ENCODE measurements around the gene WDR46.
A peak's percentile ranks its signal among the peaks of the same experiment; 100 is the strongest.

Gene WDR46

DNA sequence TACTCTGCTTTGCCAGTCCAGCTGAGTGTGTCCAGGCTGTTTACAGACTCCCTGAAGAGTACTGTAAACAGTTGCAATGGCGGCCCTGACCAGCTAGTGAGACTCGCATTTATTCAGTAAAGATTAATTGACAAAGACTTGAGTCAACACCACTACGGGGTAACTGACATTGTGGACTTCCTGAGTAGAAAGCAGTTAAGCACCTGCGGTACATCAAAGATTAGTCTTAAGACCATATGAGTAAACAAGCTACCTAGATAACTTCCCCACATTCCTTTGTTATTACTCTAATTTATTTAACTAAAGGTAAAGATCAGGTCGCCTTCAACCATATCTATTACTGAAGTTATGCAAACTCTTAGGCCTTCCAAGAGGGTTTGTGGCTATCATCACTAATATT lies 30.0 kb downstream of the WDR46 start:
- no peak for DNase-seq

DNA sequence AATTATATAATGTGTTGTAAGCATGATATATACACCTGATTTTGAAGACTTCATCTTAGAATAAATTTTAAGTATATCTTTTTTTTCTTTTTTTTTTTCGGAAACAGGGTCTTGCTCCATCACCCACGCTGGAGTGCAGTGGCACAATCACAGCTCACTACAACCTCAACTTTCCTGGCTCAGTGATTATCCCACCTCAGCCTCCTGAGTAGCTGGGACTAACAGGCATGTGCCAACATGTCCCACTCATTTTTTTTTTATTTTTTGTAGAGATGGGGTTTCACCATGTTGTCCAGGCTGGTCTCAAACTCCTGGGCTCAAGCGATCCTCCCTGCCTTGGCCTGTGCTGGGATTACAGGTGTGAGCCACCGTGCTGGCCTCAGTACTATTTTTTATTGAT lies 34.4 kb downstream of the WDR46 start:
- DNase-seq, result no peak

DNA sequence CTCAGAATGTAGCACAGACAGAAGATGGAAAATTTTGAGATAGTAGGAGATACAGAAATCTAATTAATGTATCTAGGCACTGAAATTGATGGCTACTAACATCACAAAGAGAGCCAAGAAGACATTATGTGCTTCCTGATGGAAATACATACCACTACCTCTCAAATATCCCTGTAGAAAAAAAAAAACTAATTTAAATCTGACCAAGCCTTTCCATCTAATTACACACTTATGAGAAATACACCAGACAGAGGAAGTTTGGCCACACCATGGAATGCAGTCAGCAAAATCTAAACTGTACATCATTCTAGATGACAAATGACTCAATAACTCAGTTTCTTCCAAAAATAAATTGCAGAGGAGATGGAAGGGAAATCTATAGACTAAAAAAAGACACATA lies 36.3 kb downstream of the WDR46 start:
- DNase-seq, result no peak

DNA sequence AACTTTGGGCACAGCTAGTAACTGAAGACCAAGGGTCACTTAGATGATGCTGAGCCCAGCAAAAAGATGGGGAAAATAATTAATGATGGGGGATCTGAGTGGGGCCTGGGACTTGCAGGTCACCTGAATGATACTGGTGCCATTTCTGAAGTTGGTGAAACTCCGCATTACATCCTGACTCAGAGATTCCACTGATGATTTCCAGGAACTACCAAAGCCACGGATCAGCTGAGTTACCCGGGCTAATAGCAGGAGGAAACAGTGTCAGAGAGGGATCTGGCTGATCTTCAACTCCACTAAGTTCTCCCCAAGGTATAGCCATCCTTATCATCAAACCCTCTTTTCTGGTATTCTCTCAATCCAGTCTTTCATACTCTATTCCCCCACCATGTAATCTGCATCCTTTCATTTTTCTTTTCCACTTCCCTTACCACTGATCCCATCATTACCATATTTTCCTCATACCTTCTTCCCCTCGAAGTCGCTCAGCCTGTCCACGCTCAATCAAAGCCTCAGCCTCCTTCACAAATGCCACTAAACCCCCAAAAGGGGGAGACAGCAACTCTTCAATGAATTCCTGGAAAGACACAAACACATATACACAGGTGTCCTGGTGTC lies 37.5 kb downstream of the WDR46 start:
- no peak for DNase-seq

DNA sequence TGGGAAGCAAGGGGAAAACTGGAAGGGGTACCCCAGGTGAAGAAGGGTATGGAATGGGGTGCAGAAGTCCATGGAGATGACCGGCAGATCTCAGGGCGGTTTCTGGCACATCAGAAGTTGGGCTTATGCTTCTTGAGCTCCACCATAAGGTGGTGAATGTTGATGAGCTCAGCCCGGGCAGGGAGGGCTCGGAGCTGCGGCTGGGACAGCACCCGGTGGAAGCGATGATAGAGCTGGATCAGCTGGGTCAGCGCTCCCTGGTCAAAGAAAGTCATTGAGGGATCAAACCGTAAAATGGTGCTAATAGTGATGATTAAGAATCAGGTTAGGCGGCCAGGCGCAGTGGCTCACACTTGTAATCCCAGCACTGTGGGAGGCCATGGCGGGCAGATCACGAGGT lies 38.3 kb downstream of the WDR46 start:
- no peak for DNase-seq

DNA sequence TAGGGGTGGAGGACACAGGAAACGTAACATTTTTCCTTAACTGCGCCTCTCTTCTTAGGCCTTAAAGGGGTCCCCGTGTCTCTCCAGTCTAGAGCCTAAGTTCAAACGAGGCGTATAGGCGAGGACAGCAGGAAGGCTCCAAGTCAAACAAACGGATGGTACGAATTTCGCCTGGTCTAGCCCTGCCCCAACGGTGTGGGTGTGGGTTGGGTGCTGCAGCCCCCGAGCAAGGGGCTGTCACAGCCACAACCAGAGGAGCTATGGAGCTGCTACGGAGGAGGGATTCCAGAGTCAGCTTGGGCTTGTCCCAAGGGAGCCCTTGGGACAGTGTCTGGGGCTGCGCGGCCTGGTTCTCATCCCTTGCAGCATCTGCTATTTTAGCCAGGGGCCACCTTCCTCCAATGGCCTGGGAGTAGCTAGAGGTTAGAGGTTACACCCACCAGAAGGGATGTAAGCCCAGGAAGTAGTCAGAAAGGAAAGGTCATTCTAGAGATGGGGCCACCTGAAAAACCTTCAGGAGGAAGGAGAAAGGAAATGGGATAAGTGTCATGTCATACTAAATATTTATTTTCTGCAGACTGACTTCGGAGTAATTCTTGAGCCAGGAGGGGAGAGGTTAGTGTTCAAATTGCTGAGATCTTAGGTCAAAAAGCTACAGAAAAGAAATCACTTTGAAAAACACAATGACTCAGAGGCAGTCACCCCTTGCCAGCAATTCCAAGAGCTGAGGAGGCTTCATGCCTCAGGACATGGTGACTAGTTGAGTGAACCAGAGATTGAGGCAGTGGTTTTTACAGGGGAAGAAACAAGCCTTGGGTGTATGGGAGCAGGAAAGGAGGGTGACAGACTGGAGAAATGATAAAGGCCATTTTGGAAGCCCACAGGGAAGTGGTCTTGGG lies 39.1 kb downstream of the WDR46 start:
- peak; percentile 47 for DNase-seq

DNA sequence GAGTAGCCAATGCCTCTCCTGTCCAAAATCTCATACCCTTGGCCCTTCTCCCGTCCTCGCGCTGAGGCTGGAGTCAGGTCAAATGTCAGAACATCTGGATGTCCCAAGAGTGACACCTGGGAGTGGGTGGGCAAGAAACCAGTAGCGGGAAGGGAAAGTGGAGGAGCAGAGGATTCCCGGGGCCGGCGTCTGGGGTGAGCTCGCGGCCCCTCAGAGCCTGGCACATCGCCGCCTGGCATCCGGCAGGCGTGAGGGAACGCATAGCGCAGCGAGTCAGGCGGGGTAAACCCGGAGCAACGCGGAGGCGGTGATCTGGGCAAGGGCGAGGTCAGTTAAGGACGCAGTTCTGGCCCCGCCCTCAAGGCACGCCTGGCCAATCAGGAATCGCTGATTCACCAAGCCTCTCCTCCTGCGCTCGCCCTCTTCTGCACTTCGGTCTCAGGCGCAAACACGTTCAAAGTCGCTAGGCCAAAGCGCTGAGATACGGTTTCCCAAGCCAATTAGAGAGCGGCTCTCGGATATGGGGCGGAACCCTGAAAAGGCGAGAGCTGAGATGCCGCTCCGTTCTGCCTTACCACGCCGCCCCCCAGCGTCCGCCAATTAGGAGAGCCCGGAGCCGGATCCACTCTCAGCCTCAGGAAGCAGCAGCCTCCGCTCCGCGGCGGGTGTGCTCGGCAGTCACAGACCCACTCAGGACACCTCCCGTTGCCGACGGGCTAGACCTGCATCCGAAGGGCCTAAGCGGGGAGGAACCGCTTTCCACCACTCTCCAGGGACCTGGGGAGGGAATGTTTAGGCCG lies 39.9 kb downstream of the WDR46 start:
- DNase-seq, result peak; percentile 97

DNA sequence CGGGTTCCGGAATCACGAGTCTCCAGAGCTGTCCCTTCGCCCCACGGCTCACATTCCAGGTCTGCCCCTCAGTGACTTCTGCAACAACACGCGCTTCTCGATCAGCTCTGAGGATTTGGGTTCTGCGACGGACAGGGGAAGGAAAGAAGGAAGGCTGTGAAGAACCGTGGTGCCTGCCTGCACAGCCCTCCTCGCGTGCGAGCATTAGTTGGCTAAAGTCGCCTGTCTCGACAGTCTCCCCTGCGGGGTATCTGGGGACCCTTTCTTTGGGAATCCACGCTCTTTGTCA lies 40.5 kb downstream of the WDR46 start:
- no peak for DNase-seq

DNA sequence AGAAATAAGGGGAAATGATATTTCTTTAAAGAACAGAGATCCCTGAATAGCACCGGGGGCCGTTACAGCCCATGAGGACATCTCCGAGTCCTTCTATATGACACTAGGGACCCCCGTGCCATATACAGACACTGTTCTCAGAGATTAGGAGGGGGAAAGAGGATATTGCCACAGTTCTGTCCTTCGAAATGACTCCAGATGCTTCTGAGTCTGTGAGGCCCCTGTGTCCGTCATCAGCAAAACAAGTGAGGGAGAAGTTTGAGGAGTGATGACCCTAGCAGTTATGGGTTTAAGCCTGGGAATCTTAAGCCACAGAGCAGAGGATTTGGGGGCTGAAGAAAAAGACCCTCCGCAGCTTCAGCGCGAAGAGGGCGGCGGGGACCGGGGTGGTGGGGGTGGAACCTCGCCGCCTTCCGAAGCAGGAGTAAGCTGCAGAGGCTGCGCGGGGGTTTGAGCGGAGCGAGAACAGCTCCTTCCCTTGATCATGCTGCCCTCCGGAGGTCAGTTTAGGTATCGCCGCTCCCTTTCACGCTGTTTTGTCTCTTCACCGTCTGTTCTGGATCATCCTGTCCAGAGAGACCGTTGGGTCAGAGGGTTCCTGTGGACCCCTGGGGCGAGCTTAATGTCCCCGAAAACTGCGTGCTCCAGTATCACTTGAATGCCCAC lies 40.9 kb downstream of the WDR46 start:
- DNase-seq, result peak; percentile 73

DNA sequence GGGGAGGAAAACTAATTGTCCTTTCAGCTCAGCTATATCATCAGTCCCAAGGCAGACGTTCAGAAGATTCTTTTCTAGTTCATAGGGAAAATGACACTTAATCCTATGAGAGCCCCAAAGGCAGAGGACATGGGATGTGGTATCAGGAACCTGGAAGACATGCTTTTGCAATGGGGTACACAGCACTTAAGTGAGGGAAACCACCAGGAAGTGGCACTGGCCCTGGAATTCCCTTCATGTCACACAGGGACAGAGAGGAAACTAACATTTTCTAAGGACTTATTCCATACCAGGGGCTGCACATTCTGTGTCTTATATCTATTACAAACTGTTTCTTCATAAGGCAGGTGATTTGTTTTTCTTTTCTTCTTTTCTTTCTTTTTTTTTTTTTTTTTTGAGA lies 45.6 kb downstream of the WDR46 start:
- DNase-seq, result no peak

DNA sequence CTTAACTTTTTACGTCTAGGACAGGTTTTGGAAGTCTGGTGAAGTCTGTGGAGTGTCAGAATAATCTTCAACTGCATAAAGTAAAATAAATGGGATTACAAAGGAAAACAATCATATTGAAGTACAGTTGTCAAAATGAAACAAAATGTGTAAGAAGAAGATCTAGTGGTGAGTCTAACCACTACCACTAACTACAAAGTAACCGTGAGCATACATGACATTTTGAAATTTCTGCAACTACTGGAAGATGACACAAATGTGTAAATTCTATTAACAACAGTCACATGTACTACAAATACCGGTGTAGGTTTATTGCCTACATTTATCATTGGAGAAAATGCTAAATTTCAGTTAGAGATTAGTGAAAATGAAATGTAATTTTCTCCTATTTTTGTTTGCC lies 47.1 kb downstream of the WDR46 start:
- DNase-seq, result no peak

DNA sequence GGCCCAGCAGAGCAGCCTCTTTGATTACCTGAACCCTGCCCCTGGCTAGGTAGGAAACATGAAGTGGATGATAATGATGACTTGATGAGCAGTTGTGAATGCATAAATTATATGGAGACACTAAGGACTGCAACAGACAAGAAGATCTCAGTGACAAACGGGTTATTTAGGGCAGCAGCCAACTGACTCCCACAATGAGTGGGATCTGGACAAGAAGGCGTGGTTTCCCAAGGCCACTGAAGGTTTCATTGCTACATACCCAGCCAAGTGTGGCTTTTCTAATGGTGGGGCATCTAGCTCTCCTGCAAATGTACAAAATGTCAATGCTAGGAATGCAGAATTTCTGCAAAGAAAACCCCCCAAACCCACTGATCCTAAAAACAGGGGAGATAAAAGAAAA lies 51.3 kb downstream of the WDR46 start:
- DNase-seq, result no peak

DNA sequence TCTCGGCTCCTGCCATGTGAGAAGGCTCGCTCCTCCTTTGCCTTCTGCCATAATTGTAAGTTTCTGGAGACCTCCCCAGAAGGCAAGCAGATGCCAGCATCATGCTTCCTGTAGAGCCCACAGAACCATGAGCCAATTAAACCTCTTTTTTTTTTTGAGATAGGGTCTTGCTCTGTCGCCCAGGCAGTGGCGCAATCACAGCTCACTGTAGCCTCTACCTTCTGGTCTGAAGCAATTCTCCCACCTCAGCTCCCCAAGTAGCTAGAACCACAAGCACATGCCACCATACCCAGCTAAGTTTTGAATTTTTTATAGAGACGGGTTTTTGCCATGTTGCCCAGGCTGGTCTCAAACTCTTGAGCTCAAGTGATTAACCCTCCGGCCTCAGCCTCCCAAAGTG lies 52.2 kb downstream of the WDR46 start:
- DNase-seq, result no peak

DNA sequence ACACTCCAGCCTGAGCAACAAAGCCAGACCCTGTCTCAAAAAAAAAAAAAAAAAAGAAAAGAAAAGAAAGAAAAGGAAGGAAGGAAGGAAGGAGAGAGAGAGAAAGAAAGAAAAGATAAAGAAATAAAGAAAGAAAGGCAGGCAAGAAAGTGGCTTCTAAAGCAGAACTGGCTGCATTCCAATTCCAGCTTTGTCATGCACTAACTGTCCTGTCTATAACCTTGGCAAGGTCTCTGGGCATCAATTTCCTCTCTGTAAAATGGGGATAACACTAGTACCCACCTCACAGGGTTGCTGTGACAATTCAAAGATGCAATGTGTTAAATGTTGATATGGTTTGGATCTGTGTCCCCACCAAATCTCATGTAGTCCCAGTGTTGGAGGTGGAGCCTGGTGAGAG lies 52.7 kb downstream of the WDR46 start:
- DNase-seq, result no peak

DNA sequence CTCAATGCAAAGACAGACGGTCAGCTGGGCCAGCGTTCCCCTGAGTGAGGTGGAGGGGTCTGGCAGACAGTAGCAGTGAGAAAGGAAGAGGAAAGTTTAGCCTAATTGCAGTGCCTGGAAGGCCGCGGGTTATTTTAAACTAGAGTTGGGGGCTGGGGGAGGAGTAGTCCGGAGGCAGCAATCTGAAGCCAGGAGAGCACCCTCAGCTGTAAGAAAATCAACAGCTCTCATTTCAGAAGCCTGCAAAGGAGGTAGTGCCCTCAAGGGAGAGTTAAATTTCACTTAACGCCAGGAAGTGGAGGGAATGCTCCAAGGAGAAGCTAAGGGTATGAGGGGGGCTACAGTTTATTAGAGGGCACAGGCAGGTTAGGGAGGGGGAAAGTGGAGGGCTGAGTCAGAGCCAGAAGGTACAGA lies 53.8 kb downstream of the WDR46 start:
- no peak for DNase-seq

All from kidney glomerular epithelial cell (primary cell).